Osteocyte (in vitro differentiated cells): ENCODE results near the gene TRPM3. TPM values are rescaled to one million over a fixed set of nuclear protein-coding genes. Genes with fewer than 3 reads are reported as not detected.

Source experiments
- microRNA-seq: library from miRNA; unstranded; fragments of <30 nt; microRNA quantifications from one replicate; pipeline ENCODE4 v1.1.0, GENCODE V29; 2020; ENCODE audit not compliant: unreplicated experiment
- total RNA-seq: library from RNA; stranded (reverse); gene quantifications from 2 replicates; pipeline ENCODE4 v1.2.1, GENCODE V29; 2021

TRPM3 gene
- total RNA-seq, 1 donor from 2014 or later, result 0.05 TPM

Small RNA genes within 50 kb of the gene (microRNA-seq; reads per million reads assigned to microRNA genes)
- gene MIR204, result not detected
